Smooth muscle cell of the brain vasculature (primary cell): ENCODE results near the gene RGPD5.
"Not testable (repeated sequence)": the region's sequence is repeated elsewhere in the genome, so short reads cannot be mapped to it uniquely, and the experiment has no call there.

Experiments used
- DNase-seq: peaks from one replicate; pipeline ENCODE4 v3.0.0-alpha.2; 2012; ENCODE audit warnings: low read depth, low spot score

The RGPD5 gene

DNA sequence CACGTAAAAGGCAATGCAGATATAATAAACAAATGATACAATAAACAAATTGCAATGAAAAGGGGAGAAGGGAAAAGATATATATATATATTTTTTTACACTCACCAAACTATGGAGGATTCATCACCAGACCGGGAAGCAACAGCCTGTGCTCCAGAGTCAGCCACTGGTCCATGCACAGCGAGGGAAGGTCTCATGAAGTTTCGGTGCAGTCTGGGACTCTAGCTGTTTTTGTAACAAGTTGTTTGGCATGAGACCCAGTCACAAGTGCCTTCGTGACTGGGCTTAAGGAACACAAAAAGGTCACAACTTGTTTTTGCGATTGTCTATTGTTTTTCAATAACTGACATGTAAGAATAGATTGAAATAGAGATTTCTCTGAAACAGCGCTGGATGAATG is 99.6 kb downstream of the RGPD5 start:
- not testable (repeated sequence) for DNase-seq

DNA sequence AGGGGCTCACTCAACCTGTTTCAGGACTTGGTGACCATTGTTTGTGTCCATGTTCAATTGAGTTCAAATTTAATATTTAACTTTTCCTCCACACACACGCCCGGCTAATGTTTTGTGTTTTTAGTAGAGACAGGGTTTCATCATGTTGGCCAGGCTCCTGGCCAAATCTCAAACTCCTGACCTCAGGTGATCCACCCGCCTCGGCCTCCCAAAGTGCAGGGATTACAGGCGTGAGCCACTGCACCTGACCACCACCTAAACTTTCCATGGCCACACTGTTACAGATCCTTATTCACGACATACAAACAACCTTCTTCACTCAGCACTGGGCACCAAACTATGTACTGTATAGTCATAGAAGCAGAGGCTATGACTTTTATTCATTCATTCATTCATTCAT is 100.0 kb downstream of the RGPD5 start:
- not testable (repeated sequence) for DNase-seq

DNA sequence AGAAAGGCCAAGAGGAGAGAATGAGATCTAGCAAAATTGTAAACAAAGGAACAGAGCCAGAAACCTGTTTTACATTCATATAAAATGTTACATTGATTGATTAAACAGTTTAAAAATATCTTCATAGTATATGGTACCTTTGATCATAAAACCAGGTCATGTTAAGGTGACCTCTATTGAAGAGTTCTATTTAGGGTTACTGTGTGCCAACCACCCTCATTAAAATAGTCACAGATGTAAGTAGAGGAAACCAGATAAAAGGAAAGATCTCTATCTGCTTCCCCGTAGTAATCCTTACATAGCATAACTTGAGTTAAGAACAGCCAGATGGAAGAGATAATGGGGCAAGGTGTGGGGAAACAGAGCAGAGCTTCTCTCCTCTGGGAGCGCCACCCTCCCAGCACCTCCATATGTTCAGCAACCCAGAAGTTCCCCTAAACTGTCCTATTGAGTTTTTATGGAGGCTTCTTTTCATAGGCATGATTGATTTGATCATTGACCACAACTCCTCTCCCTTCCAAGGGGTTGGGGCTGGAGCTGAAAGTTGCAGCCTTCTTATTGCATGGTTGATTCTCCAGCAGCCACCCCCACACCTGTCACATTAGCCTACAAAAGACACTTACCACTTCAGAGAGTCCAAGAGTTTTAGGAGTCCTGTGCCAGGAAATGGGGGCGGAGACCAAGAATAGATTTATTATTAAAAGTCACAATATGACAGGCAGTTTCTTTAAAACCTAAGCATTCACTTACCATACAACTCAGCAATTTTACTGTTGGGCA is 101.2 kb downstream of the RGPD5 start:
- not testable (repeated sequence) for DNase-seq

DNA sequence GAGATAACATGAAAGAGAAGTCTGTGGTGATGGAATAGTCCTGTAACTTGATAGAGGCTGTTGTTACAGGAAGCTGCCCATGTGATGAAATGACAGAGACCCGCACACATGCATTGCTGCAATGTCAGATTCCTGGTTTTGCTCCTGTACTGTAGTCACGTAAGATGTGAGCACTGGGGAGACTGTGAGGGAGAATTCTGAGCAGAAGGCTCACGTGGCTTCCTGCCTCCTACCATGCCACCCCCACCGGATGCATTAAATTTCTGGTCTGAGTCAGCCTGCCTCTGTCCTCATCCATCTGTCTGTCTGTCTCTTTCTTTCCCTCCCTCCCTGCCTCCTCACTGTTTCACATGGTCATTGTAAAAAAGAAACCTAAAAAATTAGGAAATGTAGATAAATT is 102.1 kb downstream of the RGPD5 start:
- DNase-seq: not testable (repeated sequence)

DNA sequence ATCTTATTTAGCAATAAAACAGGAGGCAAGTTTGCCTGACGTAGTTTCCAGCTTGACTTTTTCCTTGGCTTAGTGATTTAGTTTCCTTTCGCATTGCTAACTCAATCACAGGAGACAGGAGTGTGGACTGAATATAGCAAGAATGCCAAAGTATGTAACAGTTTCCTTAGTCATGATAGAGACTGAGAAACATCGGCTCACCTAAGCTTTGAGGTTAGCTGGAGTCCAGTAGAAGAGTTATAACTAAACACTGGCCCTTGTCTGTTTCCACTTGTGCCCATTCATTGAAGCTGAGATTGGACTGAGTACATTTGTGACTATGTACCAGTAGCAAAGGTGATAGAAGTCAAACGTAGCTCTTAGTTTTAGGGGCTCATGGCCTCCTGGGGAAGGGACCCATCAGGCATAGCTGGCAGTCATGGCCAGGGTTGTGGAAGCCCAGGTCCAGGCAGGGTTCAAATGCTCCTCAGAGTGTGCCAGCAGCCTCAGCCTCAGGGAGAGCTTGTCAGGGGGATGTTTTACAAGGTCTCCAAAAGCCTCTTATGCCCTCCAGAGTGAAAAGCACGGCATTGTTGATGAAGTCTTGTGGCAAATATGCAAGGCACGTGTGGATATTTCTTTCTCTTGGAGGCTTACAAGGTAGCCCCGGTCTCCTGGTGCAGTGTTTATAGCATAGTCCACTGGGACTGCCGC is 103.8 kb downstream of the RGPD5 start:
- DNase-seq: not testable (repeated sequence)

DNA sequence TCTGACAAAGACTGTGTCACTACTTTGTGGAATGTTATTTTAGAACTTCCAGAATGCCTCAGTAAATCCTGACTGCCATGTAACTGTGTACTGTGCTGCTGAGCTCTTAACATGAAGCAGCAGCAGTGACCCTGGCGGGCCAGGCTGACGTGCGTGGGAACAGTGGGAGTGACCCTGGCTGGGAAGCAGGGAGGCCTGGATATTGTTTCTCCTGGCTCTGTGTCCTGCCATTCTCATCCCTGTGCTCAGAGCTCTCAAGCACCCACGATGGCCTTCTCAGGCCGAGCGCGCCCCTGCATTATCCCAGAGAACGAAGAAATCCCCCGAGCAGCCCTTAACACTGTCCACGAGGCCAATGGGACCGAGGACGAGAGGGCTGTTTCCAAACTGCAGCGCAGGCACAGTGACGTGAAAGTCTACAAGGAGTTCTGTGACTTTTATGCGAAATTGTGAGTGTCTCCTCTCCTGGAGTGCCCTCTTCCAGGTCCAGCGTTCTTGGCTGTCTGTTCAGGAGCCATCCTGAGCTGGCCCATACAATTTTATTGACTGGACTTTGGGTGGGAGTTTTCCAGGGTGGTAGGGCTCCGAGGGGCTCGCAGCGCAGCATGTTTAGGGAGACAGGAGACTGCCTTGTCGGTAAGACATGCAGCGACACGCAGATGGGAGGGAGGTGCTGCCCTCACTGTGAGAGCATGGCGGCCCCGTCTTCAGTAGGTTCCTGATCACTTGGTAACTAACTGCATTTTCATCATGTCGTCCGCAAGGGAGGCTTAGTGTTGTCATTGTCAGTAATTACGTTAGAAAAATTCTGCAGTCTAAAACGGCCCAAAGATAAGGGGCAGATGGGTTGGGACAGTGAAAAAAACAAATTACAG is 104.6 kb downstream of the RGPD5 start, which contains the start of gene LIMS3:
LIMS3 (plus strand) TSS at position 227 of the 875 bp plus-strand sequence; CDS start at position 268, 41 bp downstream.
- DNase-seq: not testable (repeated sequence)

DNA sequence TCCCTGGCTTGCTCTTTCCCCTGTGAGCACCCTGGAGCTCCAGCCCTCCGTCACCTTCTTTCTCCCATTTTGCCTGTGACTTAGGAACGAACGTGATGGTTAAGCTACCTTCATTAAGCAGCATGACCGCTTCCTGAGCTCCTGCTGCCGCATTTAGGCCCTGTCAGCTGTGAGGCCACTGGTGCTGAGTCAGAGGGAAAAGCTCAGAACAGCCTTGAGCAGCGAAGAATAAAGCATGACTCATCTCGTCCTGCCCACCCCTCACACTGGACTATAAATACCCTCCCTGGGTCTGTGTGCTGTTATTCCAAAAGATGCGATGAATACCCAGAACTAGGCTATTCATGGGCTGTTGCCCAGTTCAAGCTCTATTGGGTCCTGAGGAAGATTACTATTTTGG is 111.7 kb downstream of the RGPD5 start:
- DNase-seq: not testable (repeated sequence)
